GM21786 (cell line): ENCODE results near the gene ZNF606.

ENCODE experiments used
- ATAC-seq: cut with Tn5 transposase; IDR thresholded peaks from one replicate; pipeline ENCODE4 v1.9.1; 2021; ENCODE audit not compliant: unreplicated experiment

The ZNF606 gene

GRCh38 chr19:58002384-58003173, at the start of gene ZNF606:
TSS of gene ZNF606 (minus strand) at chr19:58002820. CDS start at chr19:58001319, 1,501 bp downstream.
- peak; percentile 93 for ATAC-seq

- ATAC-seq, result no peak
Observed at GRCh38 chr19:58052256-58052655, 49.6 kb upstream of the ZNF606 start.

GRCh38 chr19:58047672-58048071, 45.1 kb upstream of the ZNF606 start:
- no peak for ATAC-seq

GRCh38 chr19:58046856-58047255, 44.2 kb upstream of the ZNF606 start:
- no peak for ATAC-seq

- ATAC-seq, result no peak
Observed at GRCh38 chr19:58045411-58046050, 42.9 kb upstream of the ZNF606 start.

GRCh38 chr19:58044886-58045285, 42.3 kb upstream of the ZNF606 start:
- ATAC-seq, result no peak

GRCh38 chr19:58044391-58044790, 41.8 kb upstream of the ZNF606 start:
- no peak for ATAC-seq

- no peak for ATAC-seq
Observed at GRCh38 chr19:58042495-58043340, 40.1 kb upstream of the ZNF606 start.

- no peak for ATAC-seq
Observed at GRCh38 chr19:58040751-58041525, 38.3 kb upstream of the ZNF606 start.

- no peak for ATAC-seq
Observed at GRCh38 chr19:58038688-58039204, 36.1 kb upstream of the ZNF606 start.

GRCh38 chr19:58037927-58038687, 35.5 kb upstream of the ZNF606 start:
- ATAC-seq, result no peak

GRCh38 chr19:58035863-58036262, 33.2 kb upstream of the ZNF606 start:
- no peak for ATAC-seq

GRCh38 chr19:58034477-58034793, 31.8 kb upstream of the ZNF606 start:
- no peak for ATAC-seq

- no peak for ATAC-seq
Observed at GRCh38 chr19:58033741-58034476, 31.3 kb upstream of the ZNF606 start, which contains the start of gene ZSCAN1. TSS of gene ZSCAN1 (plus strand) at chr19:58034025. CDS start at chr19:58037837, 3,812 bp downstream.

- no peak for ATAC-seq
Observed at GRCh38 chr19:58024661-58025060, 22.0 kb upstream of the ZNF606 start.

- ATAC-seq, result no peak
Observed at GRCh38 chr19:58022283-58022660, 19.7 kb upstream of the ZNF606 start.

- ATAC-seq, result no peak
Observed at GRCh38 chr19:58021541-58022282, 19.1 kb upstream of the ZNF606 start.

GRCh38 chr19:58020129-58020528, 17.5 kb upstream of the ZNF606 start:
- no peak for ATAC-seq

GRCh38 chr19:58014141-58014540, 11.5 kb upstream of the ZNF606 start:
- ATAC-seq, result no peak
